GM19238 (cell line): ENCODE measurements around the gene LSM3.

Experiments used
- DNase-seq: peaks from one replicate; pipeline ENCODE4 v3.0.0; 2011; ENCODE audit warnings: low spot score; ENCODE audit not compliant: insufficient read length

LSM3 gene

GRCh38 chr3:14200276-14200675, 21.7 kb downstream of the LSM3 start:
- no peak for DNase-seq

GRCh38 chr3:14200841-14201240, 22.2 kb downstream of the LSM3 start:
- DNase-seq: no peak

- no peak for DNase-seq
Observed at GRCh38 chr3:14201940-14202684, 23.5 kb downstream of the LSM3 start.

- no peak for DNase-seq
Observed at GRCh38 chr3:14202874-14203520, 24.4 kb downstream of the LSM3 start.

DNA sequence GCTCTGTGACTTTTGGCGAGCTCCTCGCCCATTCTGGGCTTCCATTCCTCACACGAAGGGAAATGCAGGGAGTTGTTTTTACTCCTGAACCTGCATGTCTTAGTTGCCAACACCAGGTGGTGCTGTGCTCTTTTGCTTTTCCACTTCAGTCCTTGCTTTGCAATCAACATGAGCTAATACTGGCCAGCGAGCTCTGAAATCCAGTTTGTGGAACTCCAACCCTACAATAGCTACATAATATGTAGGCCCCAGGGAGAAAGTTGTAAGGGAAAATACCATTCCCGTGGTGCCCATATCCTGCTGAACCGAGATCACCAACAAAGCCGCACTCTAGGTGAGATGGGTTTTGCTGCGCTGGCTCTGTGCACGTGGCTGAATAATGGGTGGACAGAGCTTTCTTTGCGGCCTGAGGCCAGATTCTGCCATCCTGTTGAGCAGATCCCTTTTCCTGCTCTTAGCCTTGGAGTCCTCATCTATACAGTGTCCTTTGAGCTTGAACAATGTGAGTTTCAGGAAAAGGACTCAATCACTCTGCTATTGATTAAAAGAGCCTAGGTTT, 25.0 kb downstream of the LSM3 start:
- peak; percentile 24 for DNase-seq

DNA sequence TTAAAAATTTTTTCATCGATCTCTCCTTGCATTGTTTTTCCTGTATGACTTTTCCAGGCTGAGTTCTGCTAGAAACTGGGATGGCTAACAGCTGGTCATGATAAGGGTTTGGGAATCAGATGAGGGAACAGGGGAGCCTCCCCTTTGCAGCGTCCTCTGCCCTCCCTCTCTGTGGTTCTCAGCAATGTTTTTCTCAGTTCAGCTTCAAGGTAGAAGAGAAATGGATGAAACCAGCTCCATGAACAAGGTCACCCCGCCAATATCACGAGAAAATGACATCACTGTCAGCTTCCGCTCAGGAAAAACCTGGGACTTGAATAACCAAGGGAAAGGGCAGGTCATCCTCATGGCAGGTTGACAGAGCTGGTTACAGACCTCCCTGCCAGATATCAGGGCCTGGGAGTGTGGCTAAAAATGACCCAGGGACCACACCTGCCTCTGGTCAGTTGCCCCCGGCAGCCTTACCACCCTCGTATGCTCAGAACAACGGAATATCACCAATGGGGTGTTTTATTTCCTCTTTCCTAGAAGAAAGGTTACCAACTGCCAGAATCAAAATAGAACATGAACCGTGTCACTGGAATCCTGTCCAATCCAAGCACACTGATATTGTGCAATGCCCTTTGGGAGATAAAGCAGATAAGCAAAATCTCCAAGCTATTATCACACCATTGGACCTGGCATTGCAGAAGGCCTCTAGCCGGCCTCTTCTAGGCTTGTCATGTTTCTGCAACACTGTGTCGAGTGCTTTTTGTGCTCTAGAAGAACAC, 26.1 kb downstream of the LSM3 start:
- DNase-seq: no peak

DNA sequence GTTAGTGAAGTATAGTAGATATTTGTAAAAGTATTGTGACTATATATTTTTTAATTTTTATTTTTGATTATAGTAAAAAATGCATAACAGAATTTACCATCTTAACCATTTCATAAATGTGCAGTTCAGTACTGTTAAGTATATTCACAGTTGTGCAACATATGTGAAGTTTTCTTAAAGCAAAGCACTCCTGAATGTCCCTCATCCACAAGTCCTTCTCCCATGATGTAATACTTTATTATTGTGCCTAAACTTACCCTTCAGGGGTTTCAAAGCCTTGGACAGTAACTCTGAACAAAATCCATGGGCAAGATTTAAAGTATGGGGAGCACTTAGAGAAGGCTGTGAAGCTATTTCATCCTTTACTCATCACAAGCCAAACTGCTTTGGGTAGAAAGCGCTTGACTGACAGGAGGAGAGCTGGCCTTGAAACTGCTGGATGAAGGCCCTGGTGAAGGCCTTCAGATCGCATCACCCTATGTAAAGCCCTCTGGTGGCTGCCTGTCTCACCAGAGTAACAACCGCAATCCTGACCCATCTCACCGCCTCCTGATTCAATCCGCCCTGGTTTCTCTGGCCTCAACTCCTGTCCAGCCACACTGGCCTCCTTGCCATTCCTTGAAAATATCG, 28.0 kb downstream of the LSM3 start:
- no peak for DNase-seq

DNA sequence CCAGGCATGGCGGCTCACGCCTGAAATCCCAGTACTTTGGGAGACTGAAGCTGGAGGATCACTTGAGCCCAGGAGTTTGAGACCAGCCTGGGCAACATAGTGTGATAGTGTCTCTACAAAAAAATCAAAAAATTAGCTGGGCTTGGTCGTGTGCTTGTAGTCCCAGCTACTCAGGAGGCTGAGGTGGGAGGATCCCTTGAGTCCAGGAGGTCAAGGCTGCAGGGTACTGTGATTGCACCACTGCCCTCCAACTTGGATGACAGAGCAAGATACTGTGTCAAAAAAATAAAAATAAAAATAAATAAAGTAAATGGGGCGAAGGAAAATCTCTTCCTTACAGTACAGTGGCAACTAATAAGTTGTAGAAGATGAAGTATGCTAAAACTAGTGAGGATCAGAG, 29.6 kb downstream of the LSM3 start:
- no peak for DNase-seq

GRCh38 chr3:14208977-14209394, 30.4 kb downstream of the LSM3 start:
- DNase-seq: no peak

GRCh38 chr3:14209581-14210289, 31.1 kb downstream of the LSM3 start:
- DNase-seq: no peak

- DNase-seq: no peak
Observed at GRCh38 chr3:14210290-14210688, 31.7 kb downstream of the LSM3 start.

DNA sequence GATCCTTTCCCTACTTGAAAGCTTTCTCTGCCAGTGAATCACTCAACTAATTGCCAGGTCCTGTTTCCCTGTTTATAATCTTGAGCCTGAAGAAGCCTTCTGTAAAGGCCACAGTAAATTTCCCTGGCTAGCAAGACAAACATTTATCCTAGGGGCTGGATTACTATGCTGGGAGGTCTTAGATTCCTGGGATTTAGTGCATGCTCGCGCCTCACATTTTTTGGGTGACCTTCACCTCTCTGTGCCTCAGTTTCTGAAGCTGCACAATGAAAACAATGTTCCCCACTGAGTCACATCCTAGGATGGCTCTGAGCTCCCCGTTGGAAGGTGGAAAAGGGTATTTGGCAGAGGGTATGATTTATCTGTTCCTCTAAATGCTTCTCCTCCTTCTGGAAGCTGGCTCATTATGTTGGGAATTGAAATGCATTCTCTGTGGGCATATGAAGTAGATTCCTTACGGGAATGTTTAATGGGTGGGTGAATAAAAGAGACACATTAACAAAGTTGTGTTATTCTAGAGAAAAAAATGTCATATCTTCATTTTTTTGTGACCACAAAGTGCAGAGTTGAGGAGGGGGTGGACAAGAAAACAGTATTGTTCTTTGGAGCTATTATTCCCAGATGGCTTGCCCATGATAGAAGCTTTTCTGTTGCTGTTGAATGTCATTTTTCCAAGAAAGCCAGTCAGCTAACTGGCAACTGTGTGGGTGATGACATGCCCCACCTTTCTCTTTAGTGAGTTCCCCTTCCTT, 32.4 kb downstream of the LSM3 start:
- DNase-seq: no peak

GRCh38 chr3:14211621-14212020, 33.0 kb downstream of the LSM3 start:
- DNase-seq: no peak

DNA sequence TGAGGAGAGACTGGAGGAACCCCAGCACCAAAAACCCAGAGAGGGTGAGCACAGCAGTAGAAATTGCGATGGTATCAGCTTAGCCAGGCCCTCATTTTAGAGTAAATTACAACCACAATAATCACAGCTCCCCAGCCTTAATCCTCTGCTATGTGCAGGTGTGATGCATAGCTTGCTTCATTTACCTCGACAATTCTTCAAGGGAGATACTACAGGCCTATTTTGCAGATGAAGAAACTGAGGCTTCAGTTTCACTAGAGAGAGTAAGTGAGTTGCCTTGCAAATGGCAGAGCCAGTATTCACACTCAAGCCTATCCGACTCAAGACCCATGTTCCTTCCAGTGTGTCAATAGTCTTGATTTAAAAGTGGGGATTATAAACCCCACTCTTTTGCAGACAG, 33.4 kb downstream of the LSM3 start:
- no peak for DNase-seq

GRCh38 chr3:14213066-14213774, 34.6 kb downstream of the LSM3 start:
- DNase-seq: no peak

GRCh38 chr3:14214764-14215163, 36.1 kb downstream of the LSM3 start:
- no peak for DNase-seq

DNA sequence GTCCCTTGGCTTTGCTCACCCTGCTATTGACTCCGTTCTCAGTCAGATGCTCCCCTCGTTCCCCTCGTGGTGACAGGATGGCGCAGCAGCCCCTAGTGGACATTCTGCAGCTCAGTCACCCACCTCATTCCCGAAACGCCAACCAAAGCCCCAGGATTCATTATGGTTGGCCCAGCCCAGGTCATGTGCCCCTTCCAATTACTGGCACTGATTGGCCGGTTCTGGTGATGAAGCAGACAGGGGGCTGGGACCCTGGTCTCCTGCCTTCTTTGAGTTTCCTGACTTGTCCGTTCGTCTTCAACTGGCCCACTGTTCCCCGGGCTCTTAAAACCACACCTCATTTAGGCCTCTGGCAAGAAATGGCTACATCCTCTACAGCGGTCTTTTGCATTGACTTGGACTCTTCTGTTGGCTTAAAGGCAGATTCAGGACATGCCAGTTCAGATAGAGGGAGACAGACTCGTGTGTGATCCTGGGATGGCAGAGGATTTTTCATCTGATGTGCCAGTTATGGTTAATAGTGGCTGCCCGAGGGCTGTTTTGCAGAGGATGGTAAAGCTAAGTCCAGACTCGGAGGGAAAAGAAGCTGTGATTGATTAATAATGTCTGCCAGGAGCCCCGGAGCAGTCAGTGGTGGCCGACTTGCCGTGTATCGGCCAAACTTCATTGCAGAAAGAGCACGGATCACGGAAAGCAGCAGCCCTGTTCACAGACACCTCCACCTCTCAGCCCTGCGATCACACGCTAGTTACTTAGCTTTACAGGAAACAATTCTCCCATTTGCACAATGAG, 37.8 kb downstream of the LSM3 start:
- DNase-seq: no peak

- DNase-seq: no peak
Observed at GRCh38 chr3:14218355-14218754, 39.7 kb downstream of the LSM3 start.

DNA sequence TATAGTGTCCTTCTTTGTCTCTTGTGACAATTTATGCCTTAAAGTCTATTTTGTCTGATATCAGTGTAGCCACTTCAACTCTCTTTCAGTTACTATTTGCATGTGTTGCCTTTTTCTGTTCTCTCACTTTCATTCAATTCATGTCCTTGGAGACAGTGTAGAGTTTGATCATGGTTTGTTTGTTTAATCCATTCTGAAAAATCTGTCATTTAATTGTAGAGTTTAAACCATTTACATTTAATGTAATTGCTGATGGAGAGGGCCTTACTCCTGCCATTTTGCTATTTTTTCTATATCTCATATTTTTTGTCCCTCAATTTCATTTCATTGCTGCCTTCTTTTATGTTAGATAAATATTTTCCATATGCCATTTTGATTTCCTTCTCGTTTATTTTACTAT, 42.3 kb downstream of the LSM3 start:
- DNase-seq: no peak
